IMR-90 (cell line): ENCODE results near the gene MOB3B. TPM values are rescaled to one million over a fixed set of nuclear protein-coding genes. Genes with fewer than 3 reads are reported as not detected.

ENCODE experiments used
- ATAC-seq: fragments of 200-7000 bp; cut with Tn5 transposase; 2 replicates; pipeline ENCODE4 v1.9.1; 2020; ENCODE audit warnings: low read depth, mild to moderate bottlenecking, moderate library complexity
- BruUV-seq: library from RNA; stranded (reverse); fragments of 400-500 nt; replicated peaks from 2 replicates; lab custom pipeline; 2021; lab: Mats Ljungman, UMichigan
- CTCF ChIA-PET: fragments of 300-600 bp; formaldehyde crosslinking; extraction: SDS; loops from one replicate; lab custom pipeline; 2021; ENCODE audit warnings: antibody characterized with exemption; lab: Yijun Ruan, JAX
- POLR2A ChIA-PET: fragments of 300-600 bp; sonication (Branson Sonifier 250); formaldehyde crosslinking; loops from one replicate; lab custom pipeline; 2022; ENCODE audit warnings: antibody characterized with exemption; ENCODE audit not compliant: unreplicated experiment; lab: Charles Lee
- DNase-seq: peaks from one replicate; pipeline ENCODE4 v3.0.0; 2013
- H2AFZ ChIP-seq: replicated peaks from 2 replicates; pipeline ENCODE3; 2013; ENCODE audit warnings: low read length, mild to moderate bottlenecking; ENCODE audit not compliant: poor library complexity
- H2AK5ac ChIP-seq: 2 replicates; pipeline ENCODE4 v1.6.1; 2013; ENCODE audit warnings: low read depth, low read length, inconsistent platforms
- H2AK9ac ChIP-seq: replicated peaks from 2 replicates; pipeline ENCODE3; 2013; ENCODE audit warnings: mild to moderate bottlenecking, low read depth, low read length, moderate library complexity; ENCODE audit not compliant: poor library complexity
- H2BK120ac ChIP-seq: 2 replicates; pipeline ENCODE4 v1.6.1; 2013; ENCODE audit warnings: low read depth, low read length, inconsistent platforms
- H2BK15ac ChIP-seq: 3 replicates; pipeline ENCODE4 v1.6.1; 2013; ENCODE audit warnings: low read depth, low read length, inconsistent platforms
- H2BK20ac ChIP-seq: 2 replicates; pipeline ENCODE4 v1.6.1; 2013; ENCODE audit warnings: low read depth, mild to moderate bottlenecking, inconsistent platforms, low read length, moderate library complexity
- H2BK5ac ChIP-seq: 2 replicates; pipeline ENCODE4 v1.6.1; 2013; ENCODE audit warnings: mild to moderate bottlenecking, low read depth, low read length, inconsistent platforms; ENCODE audit not compliant: poor library complexity, severe bottlenecking
- H3K14ac ChIP-seq: replicated peaks from 2 replicates; pipeline ENCODE4 v1.6.1; 2013; ENCODE audit warnings: low read depth, low read length, inconsistent platforms
- H3K18ac ChIP-seq: 2 replicates; pipeline ENCODE4 v1.6.1; 2013; ENCODE audit warnings: low read depth, low read length, control low read depth
- H3K23ac ChIP-seq: 2 replicates; pipeline ENCODE4 v1.6.1; 2013; ENCODE audit warnings: low read depth, low read length, inconsistent platforms
- H3K27ac ChIP-seq: 2 replicates; pipeline ENCODE4 v1.5.1; 2013; ENCODE audit warnings: mild to moderate bottlenecking, control low read depth, low read length; ENCODE audit not compliant: insufficient read depth
- H3K27me3 ChIP-seq: 2 replicates; pipeline ENCODE4 v1.6.1; 2013; ENCODE audit warnings: low read length; ENCODE audit not compliant: control insufficient read depth, insufficient read depth
- H3K36me3 ChIP-seq: 2 replicates; pipeline ENCODE4 v1.6.1; 2013; ENCODE audit warnings: low read length, mixed read lengths; ENCODE audit not compliant: control insufficient read depth, insufficient read depth
- H3K4ac ChIP-seq: 2 replicates; pipeline ENCODE4 v1.6.1; 2013; ENCODE audit warnings: low read depth, low read length, inconsistent platforms
- H3K4me1 ChIP-seq: 2 replicates; pipeline ENCODE4 v1.6.1; 2013; ENCODE audit warnings: low read length, mixed read lengths; ENCODE audit not compliant: control insufficient read depth, insufficient read depth
- H3K4me2 ChIP-seq: 2 replicates; pipeline ENCODE4 v1.6.1; 2013; ENCODE audit warnings: low read depth, mild to moderate bottlenecking, control low read depth, low read length, moderate library complexity
- H3K4me3 ChIP-seq: 2 replicates; pipeline ENCODE4 v1.5.1; 2013; ENCODE audit warnings: low read depth, mild to moderate bottlenecking, control low read depth, low read length, moderate library complexity; ENCODE audit not compliant: insufficient read depth
- H3K56ac ChIP-seq: 2 replicates; pipeline ENCODE4 v1.6.1; 2013; ENCODE audit warnings: low read length, inconsistent platforms; ENCODE audit not compliant: insufficient read depth; ENCODE audit errors: extremely low read depth
- H3K79me1 ChIP-seq, 2 experiments: 2 replicates each; pipeline ENCODE4 v1.6.1; 2013; ENCODE audit warnings: low read length in 2 of 2, inconsistent platforms in 1 of 2, low read depth in 1 of 2
- H3K9ac ChIP-seq: 2 replicates; pipeline ENCODE4 v1.6.1; 2013; ENCODE audit warnings: low read depth, low read length, control low read depth
- H3K9me1 ChIP-seq: 2 replicates; pipeline ENCODE4 v1.6.1; 2013; ENCODE audit warnings: low read length, inconsistent platforms; ENCODE audit not compliant: insufficient read depth
- H3K9me3 ChIP-seq: 2 replicates; pipeline ENCODE4 v1.6.1; 2013; ENCODE audit warnings: low read length; ENCODE audit not compliant: control insufficient read depth, insufficient read depth
- H4K20me1 ChIP-seq: 2 replicates; pipeline ENCODE4 v1.6.1; 2013; ENCODE audit warnings: low read length, inconsistent platforms; ENCODE audit not compliant: insufficient read depth
- H4K5ac ChIP-seq: 2 replicates; pipeline ENCODE4 v1.6.1; 2013; ENCODE audit warnings: mild to moderate bottlenecking, low read depth, low read length, control low read depth
- H4K8ac ChIP-seq, 2 experiments: 2 replicates each; pipeline ENCODE4 v1.6.1; 2013; ENCODE audit warnings: low read depth in 2 of 2, low read length in 2 of 2, control low read depth in 1 of 2, inconsistent platforms in 1 of 2
- H4K91ac ChIP-seq: 2 replicates; pipeline ENCODE4 v1.6.1; 2013; ENCODE audit warnings: low read depth, low read length, inconsistent platforms; ENCODE audit not compliant: insufficient read depth
- MAFK ChIP-seq: IDR thresholded peaks from 2 replicates; pipeline ENCODE4 v1.6.1; 2012; ENCODE audit warnings: low read depth, low read length, improper control_type of control experiment
- NFE2L2 ChIP-seq: fragments of 150-350 bp; IDR thresholded peaks from 2 replicates; pipeline ENCODE4 v1.6.1; 2016; ENCODE audit warnings: low read depth, mild to moderate bottlenecking, low read length
- POLR2A ChIP-seq: IDR thresholded peaks from 2 replicates; pipeline ENCODE4 v1.6.1; 2012; ENCODE audit warnings: mild to moderate bottlenecking, low read depth, low read length
- SMC3 ChIP-seq: fragments of 150-350 bp; IDR thresholded peaks from 2 replicates; pipeline ENCODE4 v1.6.1; 2016; ENCODE audit warnings: low read depth, mild to moderate bottlenecking, antibody characterized with exemption, low read length, moderate library complexity
- WGBS, 2 experiments: methylation state at CpG; one replicate each; pipeline versions ENCODE4 v1.1.5 to v1.1.7; 2013; ENCODE audit warnings: missing lambda C conversion rate in 2 of 2; ENCODE audit not compliant: insufficient read length in 1 of 2; ENCODE audit errors: extremely low coverage in 2 of 2; 5-methylcytosine and 5-hydroxymethylcytosine counted together
- dilution Hi-C: fragments of 300-500 bp; cut with HindIII; formaldehyde crosslinking; loops from one replicate; pipeline ENCODE4 v1.14.3; 2018; ENCODE audit warnings: low sequenced_read_pairs; ENCODE audit not compliant: unreplicated experiment
- in situ Hi-C: fragments of 300-500 bp; cut with MboI; formaldehyde crosslinking; loops from 3 replicates; pipeline ENCODE4 v1.14.3; 2019; ENCODE audit warnings: low sequenced_read_pairs, inconsistent platforms, mixed read lengths
- intact Hi-C: fragments of 100-400 bp; cut with micrococcal nuclease; formaldehyde crosslinking; loops from 2 replicates; pipeline ENCODE4 v1.10.0; 2022
- polyA plus RNA-seq, 3 experiments: library from polyadenylated mRNA; depleted of rRNA; stranded (reverse); fragments of >200 nt; gene quantifications; 2 replicates each; pipeline ENCODE4 v1.2.3, GENCODE V29; 2012; ENCODE audit warnings: low replicate concordance in 1 of 3
- total RNA-seq: library from RNA; depleted of rRNA; stranded (reverse); fragments of >200 nt; gene quantifications from 2 replicates; pipeline ENCODE4 v1.2.3, GENCODE V29; 2012
- TF ChIP-seq, protein P1 (sequence below): fragments of 150-350 bp; IDR thresholded peaks from 2 replicates; pipeline ENCODE4 v1.6.1; 2017; ENCODE audit warnings: mild to moderate bottlenecking, antibody characterized with exemption, low read length, low read depth

Gene MOB3B
- total and polyA plus RNA-seq, 2 of the 4 experiments (the other 2 are of a cell fraction) = under 0.01 to 0.02 TPM

DNA sequence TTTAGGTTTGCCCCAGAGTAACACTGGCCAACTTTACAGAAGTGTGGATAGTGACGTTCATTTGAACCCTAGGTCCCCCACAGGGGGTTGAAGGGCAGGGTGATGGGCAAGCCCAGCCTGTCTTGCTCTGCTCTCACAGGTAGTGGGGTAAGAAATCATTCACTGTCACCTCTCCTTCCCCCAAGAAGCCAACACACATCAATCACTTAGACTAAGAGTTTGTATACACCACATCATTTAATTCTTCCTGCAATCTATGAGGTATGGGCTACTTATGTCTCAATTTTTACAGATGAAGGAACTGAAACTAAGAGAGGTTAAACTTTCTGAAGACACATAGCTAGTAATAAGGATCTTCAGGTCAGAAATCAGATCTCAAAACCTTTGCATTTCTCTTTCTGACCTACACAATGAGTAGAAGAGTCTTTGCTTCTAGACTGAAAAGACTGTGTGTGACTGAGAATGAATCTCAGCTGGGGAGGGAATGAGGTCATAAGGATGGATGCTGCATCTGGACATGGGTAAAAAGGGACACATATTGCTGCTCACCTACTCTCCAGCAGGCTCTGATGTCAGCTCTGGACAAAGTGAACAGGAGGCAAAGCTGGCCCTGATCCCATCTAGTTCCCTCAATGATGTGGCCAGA lies 151.7 kb downstream of the MOB3B start:
- H2AFZ ChIP-seq = no peak overlapping the region
- WGBS, 2 experiments = no CpG with 5 or more reads among the region's 1 CpG
- no peaks in the 10 kb centered on the region for H4K20me1 ChIP-seq
- no TSS peak for BruUV-seq
- no peak overlapping the region for H2AK5ac ChIP-seq
- no peak overlapping the region for H2BK120ac ChIP-seq
- CTCF ChIA-PET = no interaction called here
- no peaks in the 10 kb centered on the region for H3K9me1 ChIP-seq
- no peak overlapping the region for H4K91ac ChIP-seq
- no peak overlapping the region for H3K4ac ChIP-seq
- no peaks in the 10 kb centered on the region for H3K27me3 ChIP-seq
- in situ Hi-C loops (no loop called here), intact Hi-C loops (no loop called here), dilution Hi-C loops (no loop called here)
- no peaks in the 10 kb centered on the region for H3K9me3 ChIP-seq
- no peak overlapping the region for H3K27ac ChIP-seq
- H2BK20ac ChIP-seq = no peak overlapping the region
- no peak overlapping the region for H4K5ac ChIP-seq
- no peak overlapping the region for H3K56ac ChIP-seq
- no peak overlapping the region for H2BK5ac ChIP-seq
- no peak overlapping the region for H3K18ac ChIP-seq
- no peaks in the 10 kb centered on the region for H3K79me1 ChIP-seq
- TF ChIP-seq POLR2A (no peak), MAFK (no peak), SMC3 (no peak), NFE2L2 (no peak)
- TF ChIP-seq, protein P1, sequence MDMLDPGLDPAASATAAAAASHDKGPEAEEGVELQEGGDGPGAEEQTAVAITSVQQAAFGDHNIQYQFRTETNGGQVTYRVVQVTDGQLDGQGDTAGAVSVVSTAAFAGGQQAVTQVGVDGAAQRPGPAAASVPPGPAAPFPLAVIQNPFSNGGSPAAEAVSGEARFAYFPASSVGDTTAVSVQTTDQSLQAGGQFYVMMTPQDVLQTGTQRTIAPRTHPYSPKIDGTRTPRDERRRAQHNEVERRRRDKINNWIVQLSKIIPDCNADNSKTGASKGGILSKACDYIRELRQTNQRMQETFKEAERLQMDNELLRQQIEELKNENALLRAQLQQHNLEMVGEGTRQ = no peak
- H3K14ac ChIP-seq = no peak overlapping the region
- no peak for DNase-seq
- no peaks in the 10 kb centered on the region for H3K4me1 ChIP-seq
- ATAC-seq = no peak
- no peak overlapping the region for H3K4me2 ChIP-seq
- no peak overlapping the region for H2BK15ac ChIP-seq
- no peak overlapping the region for H3K23ac ChIP-seq
- H3K36me3 ChIP-seq = no peaks in the 10 kb centered on the region
- no peak overlapping the region for H4K8ac ChIP-seq
- POLR2A ChIA-PET = no interaction called here
- H3K9ac ChIP-seq = no peak overlapping the region
- no peak overlapping the region for H3K4me3 ChIP-seq
- no peak overlapping the region for H2AK9ac ChIP-seq
